ENCODE results near the gene RASGRF1.
A peak's percentile ranks its signal among the peaks of the same experiment; 100 is the strongest.
"Not testable (repeated sequence)": the region's sequence is repeated elsewhere in the genome, so short reads cannot be mapped to it uniquely, and the experiment has no call there.

Gene RASGRF1

GRCh38 chr15:79003301-79003700 lies 87.3 kb downstream of the RASGRF1 start:
- no peak for DNase-seq

DNA sequence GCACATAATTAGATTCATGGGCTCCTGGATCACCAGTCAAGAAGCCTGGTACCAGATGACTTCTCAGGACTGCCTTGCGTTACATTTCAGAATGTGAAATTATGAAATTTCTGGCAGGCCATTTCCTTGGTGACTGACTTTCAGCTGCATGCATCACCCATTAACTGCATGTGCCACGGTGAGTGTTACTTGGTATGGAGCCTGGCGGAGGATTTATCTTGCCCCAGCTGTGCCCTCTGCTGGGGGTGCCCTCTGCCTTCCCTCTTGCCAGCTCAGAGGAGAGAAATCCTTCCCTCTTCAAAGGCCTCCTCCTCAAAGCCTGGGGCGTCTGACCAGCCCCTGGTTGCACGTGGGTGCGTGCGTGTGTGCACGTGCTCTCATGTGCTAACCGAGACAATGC lies 88.0 kb downstream of the RASGRF1 start:
- no peak for DNase-seq

- no peak for DNase-seq
Measured at GRCh38 chr15:78999636-79000035, 90.9 kb downstream of the RASGRF1 start.

DNA sequence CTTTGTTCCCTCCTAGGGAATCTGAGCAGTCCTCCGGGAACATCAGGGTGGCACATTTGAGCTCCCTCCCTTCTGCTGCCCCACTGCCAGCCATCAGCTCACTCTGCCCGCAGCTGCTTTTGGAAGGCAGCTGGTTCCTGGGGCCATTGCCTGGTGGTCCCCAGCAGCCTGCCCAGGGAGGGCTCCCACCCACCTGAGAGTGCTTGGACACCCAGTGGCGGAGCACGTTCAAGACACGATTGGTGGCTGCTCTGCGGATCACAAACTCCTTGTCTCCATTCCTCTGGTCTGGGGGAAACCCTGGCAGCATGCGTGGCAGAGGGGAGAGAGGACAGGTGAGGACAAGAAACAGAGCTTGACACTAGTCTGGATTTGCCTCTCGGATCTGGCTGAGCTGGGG lies 92.1 kb downstream of the RASGRF1 start:
- no peak for DNase-seq

- DNase-seq, result no peak
Measured at GRCh38 chr15:78997981-78998499, 92.5 kb downstream of the RASGRF1 start.

GRCh38 chr15:78996894-78997275 lies 93.7 kb downstream of the RASGRF1 start:
- DNase-seq, result no peak

DNA sequence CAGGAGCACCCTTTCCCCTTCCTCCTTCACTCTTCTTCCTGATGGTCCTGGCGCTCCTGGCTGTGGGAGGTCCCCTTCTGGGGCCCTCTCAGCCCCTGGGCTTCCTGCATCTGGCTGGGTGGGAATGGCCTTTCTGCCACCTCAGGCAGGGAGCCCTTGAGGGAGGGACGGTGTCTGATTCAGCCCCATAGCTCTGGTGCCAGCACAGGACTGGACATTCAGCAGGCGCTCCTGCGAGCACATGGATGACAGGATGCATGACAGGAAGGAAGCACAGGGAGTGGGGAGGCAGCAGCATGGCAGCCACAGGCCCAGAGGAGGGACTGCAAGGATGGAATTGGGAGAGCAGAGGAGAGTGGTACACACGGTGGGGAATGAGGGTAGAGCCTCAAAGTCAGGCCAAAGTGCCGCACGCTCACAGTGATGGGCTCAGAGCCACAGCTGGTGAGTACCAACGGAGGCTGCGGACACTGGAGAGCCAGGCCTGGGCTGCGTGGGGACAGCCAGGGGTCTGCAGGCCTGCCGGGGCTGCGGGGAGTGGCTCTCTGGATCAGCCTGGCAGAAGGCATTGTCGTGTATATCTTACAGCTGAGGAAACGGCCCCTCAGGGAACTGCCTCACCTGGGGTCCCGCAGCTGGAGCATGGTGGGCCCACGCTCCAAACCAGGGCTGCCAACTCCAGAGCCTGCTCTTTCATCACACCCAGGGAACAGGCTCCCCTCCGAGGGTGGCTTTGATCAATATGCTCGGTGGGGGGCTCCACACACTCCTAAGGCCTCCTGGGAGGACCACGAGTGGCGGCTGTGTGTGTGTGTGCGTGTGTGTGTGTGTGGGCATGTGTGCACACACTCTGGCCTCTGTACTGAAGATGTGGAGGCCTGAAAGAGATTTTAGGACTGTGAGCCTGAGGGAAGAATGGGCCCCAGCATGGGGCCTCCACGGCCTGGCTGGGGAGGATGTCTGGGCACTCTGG lies 94.4 kb downstream of the RASGRF1 start:
- no peak for DNase-seq

GRCh38 chr15:78995161-78995560 lies 95.4 kb downstream of the RASGRF1 start:
- DNase-seq, result not testable (repeated sequence)

DNA sequence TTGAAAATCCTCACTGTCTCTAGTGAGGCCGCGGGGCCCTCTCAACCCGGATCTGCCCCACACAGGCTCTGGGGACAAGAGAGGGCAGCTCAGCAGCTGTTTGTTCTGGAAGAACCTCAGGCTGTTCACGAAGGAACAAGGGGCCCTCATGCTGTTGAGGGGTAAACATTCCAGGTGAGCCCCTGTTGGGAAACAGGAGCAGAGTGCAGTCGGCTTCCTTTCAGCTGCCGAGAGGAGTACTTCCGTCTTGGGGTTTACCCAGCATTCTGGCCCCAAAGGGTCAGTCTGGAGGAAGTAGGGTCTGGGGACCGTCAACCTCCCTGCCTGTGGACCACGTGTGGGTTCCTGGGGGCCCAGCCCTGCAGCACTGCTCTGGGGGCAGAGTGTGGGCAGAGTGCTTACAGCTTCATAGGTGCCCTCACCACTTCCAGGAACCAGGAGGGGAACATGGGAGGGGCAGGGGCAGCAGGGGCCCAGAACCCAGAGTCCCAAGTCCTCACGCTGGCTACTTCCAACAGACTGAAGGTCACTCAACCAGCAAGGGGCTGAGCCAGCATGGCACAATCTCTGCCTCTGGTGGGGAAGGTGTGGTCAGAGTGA lies 96.5 kb downstream of the RASGRF1 start:
- no peak for DNase-seq

DNA sequence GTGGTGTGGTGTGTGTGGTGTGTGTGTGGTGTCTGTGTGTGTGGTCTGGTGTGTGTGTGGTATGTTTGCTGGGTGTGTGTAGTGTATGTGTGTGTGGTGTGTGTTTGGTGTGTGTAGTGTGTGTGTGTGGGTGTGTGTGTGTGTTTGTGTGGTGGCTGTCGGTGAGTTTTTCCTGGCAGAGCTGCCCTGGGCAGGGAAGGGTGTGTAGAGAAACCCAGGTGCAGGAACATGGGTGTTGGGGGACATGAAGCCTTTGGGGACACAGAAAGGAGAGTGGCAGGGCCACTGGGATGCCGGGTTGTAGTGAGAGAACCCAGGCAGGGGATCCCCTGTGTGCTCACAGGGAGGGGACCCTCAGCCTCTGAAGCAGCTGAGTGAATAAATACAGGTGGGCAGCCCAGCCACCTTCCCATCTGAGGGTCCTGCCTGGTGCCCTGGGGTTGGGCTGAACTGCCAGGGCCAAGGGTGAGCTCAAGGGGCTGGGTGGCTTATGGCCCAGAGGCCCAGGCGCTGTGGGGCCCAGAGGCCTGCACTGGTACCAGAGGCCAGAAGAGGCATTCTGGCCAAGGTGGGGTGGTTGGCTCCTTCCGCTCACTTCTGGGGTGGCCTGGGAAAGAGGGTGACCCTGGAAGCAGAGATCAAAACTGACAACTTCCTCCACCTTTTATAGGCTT lies 97.2 kb downstream of the RASGRF1 start:
- no peak for DNase-seq

DNA sequence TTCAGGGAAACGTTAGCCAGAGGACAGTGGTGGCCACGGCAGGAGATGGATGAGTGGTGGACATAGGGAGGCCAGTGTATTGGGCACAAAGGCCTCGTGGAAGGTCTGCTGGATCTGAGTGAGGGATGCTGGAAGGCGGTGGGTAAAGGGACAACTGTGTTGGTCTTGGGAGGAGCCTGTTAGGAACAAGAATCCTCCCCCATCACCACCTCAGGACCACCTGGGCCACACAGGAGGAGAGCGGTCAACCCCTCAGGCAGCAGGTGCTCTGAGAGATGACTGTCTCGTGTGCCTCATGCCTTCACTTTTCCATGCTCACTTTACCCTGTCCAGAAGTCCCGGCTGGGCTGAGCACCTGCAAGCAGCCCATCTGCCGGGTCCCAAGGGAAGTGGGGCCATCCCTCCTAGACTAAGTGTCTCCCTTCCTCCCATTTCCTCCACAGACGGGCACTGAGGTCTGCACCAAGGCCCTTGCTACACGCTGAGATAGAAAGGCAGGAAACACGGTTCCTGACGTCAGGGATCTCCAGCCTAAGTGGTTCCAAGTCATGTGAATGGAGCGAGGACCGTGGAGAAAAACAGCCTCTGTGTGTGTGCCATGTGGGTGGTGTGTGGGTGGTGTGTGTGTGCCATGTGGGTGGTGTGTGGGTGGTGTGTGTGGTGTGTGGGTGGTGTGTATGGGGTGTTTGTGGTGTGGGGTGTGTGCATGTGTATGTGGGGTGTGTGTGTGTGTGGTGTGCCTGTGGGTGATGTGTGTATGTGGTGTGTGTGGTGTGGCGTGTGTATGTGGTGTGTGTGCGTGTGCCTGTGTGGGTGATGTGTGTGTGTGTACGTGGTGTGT lies 97.9 kb downstream of the RASGRF1 start:
- DNase-seq, result no peak

GRCh38 chr15:78991879-78992278 lies 98.7 kb downstream of the RASGRF1 start:
- no peak for DNase-seq

DNA sequence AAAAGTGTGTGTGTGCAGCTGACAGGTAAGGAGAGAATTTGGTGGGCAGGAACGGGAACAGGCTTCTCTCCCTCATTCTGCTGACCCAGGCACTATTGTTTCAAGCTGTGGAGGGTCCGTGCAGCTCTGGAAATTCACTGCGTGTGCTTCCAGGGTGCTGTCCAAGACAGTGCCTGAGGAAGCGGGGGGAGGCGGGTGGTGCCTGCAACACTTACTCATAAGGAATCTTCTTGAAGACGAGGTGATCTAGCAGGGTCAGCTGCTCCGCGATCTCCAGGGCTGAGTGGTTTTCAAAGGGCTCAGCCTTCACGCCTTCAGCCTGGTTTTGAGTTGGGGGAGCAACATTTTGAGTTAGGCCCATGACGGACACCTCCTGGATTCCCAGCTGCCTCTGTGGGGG lies 99.1 kb downstream of the RASGRF1 start:
- DNase-seq, result no peak

DNA sequence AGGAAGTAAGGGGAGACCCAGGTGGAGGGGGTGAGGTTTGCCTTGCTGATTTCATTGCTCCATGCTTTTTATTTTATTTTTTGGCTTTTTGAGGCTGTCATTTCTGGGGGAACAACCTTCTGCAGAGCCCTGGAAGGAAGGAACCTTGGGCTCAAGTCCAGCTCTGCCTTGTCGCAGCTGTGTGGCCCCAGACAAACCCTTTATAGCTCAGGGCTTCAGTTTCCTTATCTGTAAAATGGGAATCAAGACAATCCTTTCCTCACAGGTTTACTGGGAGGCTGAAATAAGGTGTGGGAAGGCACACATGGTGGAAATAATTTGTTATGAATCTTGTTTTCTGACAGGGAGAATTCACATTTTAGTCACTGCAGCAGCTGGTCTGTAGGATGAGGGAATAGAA lies 100.3 kb downstream of the RASGRF1 start:
- DNase-seq, result no peak

DNA sequence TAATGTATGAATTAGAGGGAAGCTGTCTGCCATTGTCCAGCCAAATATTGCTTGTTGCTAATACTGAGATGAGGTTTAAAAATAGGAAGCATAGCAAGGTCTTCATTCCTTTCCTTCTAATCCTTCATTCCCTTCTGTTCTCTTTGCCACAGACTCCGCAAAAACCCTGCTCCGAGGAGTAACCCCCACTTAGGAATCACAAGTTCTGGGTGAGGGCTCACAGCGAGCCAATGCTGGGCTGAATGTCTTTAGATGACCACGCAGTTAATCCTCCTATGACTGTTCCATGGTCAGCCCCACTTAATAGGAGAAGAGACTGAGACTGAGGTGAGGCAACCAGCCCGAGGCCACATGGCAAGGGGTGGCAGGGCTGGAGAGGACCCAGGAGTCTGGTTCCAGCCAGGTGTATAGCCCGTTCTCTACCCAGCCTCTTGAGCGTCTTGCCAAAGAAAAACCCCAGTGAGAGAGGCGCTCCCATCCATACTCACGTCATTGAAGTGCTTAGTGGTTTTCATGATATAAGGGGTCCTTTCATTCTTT lies 100.8 kb downstream of the RASGRF1 start:
- no peak for DNase-seq

DNA sequence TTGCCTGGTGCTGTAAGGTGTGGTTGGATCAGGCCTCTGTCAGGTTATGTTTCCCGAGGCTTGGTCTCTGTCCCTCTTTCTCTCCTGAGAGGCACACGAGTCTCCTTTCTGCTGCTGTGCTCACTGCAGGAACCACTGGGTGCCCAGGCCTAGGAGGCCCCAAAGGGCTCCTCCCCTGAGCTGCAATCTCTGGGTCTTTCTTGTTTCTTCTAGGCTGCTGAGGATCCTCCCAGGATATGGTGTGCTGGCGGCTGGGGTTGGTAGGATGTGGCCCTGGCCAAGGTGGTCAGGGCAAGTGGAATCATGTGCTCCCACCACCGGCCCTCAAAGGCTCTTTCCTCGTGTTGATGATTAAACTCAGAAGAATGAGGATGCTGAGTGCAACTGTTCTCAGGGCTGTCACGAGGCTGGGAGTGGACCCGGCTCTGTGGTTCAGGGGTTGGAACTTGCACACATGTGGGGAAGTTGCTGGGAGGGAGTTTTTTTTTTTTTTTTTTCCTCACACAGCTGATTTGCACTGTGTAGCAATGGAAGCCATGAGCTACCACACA lies 102.1 kb downstream of the RASGRF1 start:
- peak; percentile 16 for DNase-seq

GRCh38 chr15:78987556-78988360 lies 102.8 kb downstream of the RASGRF1 start:
- no peak for DNase-seq

DNA sequence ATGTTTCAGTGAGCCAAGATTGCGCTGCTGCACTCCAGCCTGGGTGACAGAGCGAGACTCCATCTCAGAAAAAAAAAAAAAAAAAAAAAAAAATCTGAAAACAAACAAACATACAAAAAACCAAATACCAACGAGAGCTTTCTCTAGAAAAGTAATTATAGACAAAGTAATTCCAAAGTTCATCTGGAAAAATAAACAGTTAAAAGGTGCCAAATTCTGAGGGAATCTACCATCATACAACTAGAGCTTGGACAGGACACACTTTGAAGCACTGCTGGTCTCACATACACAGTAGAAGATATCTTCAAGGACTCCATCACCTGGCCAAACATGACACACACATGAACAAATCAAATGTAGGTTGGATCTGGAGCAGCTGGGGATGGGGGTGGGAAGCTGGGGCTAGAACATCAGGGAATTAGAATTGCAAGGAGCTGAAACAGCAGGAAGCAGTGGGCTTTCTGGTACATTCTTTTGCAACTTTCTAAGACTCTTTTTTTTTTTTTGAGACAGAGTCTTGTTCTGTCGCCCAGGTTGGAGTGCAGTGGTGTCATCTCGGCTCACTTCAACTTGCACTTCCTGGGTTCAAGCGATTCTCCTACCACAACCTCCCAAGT lies 104.6 kb downstream of the RASGRF1 start:
- DNase-seq, result no peak

DNA sequence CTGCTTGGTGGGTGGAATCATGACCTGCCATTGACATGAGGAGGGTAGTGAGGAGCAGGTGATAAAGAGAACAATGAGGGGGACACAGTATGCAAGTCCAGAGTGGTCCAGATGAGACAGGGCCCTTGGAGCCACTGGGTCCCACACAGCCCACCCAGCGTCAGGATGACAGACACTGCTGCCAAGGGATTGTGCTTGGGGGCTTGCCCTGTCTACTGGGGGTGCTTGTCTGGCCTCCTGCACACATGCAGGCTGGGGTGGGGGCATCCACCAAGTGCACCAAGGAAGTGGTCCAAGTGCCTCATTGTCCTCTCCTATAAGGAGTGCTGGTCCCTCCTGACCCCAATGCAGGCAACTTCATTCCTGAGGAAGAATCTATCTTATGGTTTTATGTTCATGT lies 106.5 kb downstream of the RASGRF1 start:
- DNase-seq, result no peak

DNA sequence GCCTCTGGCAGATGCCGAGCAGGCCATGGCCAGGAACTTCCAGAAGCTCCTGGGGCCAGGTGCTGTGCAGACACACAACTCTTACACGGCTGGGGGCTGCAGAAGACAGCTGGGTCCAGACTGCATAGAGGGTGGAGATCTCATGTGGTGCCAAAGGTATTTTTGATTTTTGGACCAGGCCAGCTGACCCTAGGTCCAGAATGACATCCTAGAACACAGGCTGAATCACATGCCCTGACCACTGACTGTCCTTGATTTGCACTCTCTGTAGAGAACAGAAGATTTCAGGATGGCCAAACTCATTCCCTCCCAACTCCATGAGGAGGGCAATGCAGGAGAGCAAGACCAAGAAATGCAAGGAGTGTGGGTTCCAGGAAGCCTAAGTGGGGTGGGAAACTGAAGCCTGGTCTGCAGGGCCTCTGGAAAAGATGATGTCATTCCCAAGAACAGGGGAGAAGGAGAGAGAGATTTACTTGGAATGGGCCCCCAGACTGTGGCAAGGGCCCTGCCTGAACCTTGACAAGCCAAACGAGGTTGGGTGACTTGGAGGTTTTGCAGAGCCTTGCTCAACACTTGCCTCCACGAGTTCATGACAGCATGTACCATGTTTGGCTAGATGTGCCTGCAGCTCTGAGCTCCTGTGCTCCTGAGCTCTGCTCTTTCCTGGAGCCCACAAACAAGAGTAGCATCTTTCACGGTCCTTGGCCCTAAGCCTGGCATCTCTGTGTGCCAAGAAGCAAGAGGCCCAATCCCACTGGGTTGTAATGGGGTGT lies 107.2 kb downstream of the RASGRF1 start:
- no peak for DNase-seq
